Measurements from ENCODE around the gene EXOC3.
A peak's percentile ranks its signal among the peaks of the same experiment; 100 is the strongest.

EXOC3 gene

DNA sequence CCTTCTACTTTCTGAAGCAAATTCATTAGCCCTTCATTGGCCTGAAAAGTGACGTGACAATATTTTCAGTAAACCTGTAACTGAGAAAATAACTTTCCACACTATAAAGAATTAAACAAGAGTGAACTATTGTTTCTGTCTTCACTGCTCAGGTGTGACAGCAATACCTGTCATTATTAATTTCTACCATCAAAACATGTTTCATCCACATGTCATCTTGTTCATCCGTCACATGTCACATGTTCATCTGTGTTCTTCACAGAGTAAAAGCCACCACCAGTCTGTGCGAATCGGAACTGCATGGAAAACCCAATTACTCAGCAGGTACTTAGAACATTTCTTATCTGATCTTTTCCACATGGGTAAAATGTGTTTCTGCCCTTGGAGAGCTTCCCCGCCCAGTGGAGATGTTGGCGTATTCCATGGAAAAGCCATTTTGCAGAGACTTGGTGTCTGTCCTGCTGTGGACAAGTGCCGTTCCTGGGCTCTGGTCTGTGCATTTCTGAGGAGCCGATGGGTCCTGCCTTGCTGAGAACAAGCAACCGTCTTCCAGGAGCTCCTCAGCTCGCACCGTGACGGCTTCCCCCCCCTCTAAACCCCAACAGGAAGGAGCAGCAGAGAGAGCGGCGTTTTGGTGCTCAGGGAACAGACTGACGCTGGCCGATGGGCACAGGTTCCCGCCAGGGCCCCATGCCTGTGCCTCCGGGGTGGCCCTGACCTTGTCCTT lies 10.6 kb upstream of the EXOC3 start:
- DNase-seq (ENCODE audit: low spot score): peak; percentile 64
- Histone ChIP-seq H3K27ac (ENCODE audit: poor library complexity, severe bottlenecking) (no peak overlapping the region), H3K4me1 (ENCODE audit: insufficient read depth, poor library complexity, severe bottlenecking) (peaks cover 4% of the 10 kb centered on the region), H3K27me3 (ENCODE audit: insufficient read depth, poor library complexity, severe bottlenecking) (no peaks in the 10 kb centered on the region), H3K9me3 (ENCODE audit: severe bottlenecking) (no peaks in the 10 kb centered on the region), H3K4me3 (ENCODE audit: severe bottlenecking) (no peak overlapping the region), H3K36me3 (ENCODE audit: low read depth) (no peaks in the 10 kb centered on the region)
- TF ChIP-seq, protein P1, sequence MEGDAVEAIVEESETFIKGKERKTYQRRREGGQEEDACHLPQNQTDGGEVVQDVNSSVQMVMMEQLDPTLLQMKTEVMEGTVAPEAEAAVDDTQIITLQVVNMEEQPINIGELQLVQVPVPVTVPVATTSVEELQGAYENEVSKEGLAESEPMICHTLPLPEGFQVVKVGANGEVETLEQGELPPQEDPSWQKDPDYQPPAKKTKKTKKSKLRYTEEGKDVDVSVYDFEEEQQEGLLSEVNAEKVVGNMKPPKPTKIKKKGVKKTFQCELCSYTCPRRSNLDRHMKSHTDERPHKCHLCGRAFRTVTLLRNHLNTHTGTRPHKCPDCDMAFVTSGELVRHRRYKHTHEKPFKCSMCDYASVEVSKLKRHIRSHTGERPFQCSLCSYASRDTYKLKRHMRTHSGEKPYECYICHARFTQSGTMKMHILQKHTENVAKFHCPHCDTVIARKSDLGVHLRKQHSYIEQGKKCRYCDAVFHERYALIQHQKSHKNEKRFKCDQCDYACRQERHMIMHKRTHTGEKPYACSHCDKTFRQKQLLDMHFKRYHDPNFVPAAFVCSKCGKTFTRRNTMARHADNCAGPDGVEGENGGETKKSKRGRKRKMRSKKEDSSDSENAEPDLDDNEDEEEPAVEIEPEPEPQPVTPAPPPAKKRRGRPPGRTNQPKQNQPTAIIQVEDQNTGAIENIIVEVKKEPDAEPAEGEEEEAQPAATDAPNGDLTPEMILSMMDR (IDR thresholded peaks at IDR 0.05; ENCODE audit: poor library complexity, severe bottlenecking): no peak
- ATAC-seq (ENCODE audit: low read depth): no peak

DNA sequence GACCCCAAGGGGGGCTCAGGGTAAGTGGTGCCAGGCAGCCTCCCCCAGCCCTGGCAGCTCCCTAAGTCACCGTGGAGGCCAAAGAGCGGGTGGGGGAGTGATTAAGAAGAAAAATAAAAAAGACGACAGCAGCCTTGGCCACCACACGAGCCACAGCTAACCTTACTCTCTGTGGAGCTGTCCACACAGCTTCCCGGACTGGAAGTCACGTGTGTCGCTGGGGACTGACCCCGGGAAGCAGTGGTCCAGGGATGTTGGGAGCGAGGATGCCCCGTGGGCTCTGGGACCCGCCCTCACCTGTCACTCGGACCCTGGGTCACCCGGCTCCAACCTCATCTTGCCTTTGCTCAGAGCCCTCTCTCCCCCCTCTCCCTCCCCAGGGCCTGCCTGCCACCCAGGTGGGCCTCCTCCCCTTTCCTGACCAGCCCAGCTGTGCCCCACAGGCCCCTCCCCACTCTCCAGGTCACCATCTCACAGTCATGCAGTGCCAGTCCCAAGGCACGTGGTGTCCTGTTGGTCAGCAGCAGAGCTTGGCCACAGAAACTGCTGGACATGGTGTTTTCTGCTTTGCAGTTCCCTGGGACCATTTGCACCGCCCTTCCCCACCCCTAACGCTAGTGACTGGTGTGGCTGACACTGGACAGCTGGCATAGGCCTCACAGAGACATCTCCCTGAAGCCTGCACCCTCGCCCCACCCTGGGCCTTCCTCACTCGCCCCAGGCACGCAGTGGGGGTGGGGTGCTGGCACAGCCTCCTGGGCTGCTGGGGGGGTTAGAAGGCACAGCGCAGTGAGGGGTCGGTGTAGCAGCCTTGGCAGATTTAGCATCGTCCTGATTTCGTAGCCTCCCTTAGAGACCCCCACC lies 9.8 kb upstream of the EXOC3 start:
- DNase-seq (ENCODE audit: low spot score) (no peak), ATAC-seq (ENCODE audit: low read depth) (no peak)
- H3K27ac ChIP-seq (ENCODE audit: poor library complexity, severe bottlenecking): no peak overlapping the region
- H3K36me3 ChIP-seq (ENCODE audit: low read depth): no peaks in the 10 kb centered on the region
- no peaks in the 10 kb centered on the region for H3K27me3 ChIP-seq (ENCODE audit: insufficient read depth, poor library complexity, severe bottlenecking)
- no peaks in the 10 kb centered on the region for H3K9me3 ChIP-seq (ENCODE audit: severe bottlenecking)
- TF ChIP-seq, protein P1 (IDR thresholded peaks at IDR 0.05; ENCODE audit: poor library complexity, severe bottlenecking): no peak
- H3K4me1 ChIP-seq (ENCODE audit: insufficient read depth, poor library complexity, severe bottlenecking): peaks cover 4% of the 10 kb centered on the region
- no peak overlapping the region for H3K4me3 ChIP-seq (ENCODE audit: severe bottlenecking)

DNA sequence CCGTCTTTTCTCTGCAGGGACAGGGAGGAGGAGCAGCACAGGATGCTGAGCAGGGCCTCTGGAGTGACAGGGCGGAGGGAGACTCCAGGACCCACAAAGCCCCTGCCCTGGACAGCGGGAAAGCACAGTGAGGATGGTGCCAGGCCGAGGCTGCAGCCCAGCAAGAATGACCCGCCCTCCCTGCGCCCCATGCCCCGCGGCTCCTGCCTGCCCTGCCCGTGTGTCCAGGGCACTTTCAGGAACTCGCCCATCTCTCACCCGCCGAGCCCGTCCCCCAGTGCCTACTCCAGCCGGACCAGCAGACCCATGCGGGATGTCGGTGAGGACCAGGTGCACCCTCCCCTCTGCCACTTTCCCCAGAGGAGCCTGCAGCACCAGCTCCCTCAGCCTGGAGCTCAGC lies 9.1 kb upstream of the EXOC3 start:
- Histone ChIP-seq H3K27me3 (ENCODE audit: insufficient read depth, poor library complexity, severe bottlenecking) (no peaks in the 10 kb centered on the region), H3K9me3 (ENCODE audit: severe bottlenecking) (no peaks in the 10 kb centered on the region), H3K4me1 (ENCODE audit: insufficient read depth, poor library complexity, severe bottlenecking) (peaks cover 4% of the 10 kb centered on the region), H3K4me3 (ENCODE audit: severe bottlenecking) (no peak overlapping the region), H3K36me3 (ENCODE audit: low read depth) (no peaks in the 10 kb centered on the region), H3K27ac (ENCODE audit: poor library complexity, severe bottlenecking) (no peak overlapping the region)
- no peak for DNase-seq (ENCODE audit: low spot score)
- TF ChIP-seq, protein P1 (IDR thresholded peaks at IDR 0.05; ENCODE audit: poor library complexity, severe bottlenecking): no peak
- ATAC-seq (ENCODE audit: low read depth): no peak

DNA sequence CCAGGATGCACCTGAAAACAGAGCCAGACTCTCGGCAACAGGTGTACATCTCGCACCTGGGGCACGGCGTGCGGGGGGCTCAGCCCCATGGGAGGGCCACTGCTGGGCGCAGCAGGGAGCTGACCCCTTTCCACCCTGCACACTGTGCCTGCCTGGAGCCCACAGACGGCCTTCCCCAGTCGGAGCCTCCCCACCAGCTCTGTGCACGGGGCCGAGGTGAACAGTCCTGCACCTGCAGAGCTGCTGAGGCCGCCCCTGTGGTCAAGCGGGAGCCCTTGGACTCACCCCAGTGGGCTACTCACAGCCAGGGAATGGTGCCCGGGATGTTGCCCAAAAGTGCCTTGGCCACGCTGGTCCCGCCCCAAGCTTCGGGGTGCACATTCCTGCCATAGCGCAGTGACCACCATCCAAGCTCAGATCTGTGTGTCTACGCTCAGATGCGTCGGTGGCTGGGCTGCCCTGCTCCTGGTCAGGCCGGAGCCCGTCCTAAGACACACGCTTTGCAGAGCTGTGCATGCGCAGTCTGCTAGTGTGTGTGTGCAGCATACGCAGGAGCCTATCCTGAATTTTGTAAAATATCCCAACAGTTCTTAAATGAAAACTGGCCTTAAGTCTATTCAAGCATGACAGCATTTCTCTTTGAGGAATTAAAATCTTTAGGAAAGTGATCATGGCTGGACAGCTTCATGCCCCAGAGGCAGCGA lies 8.4 kb upstream of the EXOC3 start:
- no peaks in the 10 kb centered on the region for H3K27me3 ChIP-seq (ENCODE audit: insufficient read depth, poor library complexity, severe bottlenecking)
- no peak overlapping the region for H3K27ac ChIP-seq (ENCODE audit: poor library complexity, severe bottlenecking)
- H3K36me3 ChIP-seq (ENCODE audit: low read depth): no peaks in the 10 kb centered on the region
- H3K9me3 ChIP-seq (ENCODE audit: severe bottlenecking): no peaks in the 10 kb centered on the region
- ATAC-seq (ENCODE audit: low read depth) (no peak), DNase-seq (ENCODE audit: low spot score) (no peak)
- TF ChIP-seq, protein P1 (IDR thresholded peaks at IDR 0.05; ENCODE audit: poor library complexity, severe bottlenecking): no peak
- H3K4me3 ChIP-seq (ENCODE audit: severe bottlenecking): no peak overlapping the region
- peaks cover 3% of the 10 kb centered on the region for H3K4me1 ChIP-seq (ENCODE audit: insufficient read depth, poor library complexity, severe bottlenecking)
